ENCODE measurements around the gene ZSCAN26.

ZSCAN26 gene

DNA sequence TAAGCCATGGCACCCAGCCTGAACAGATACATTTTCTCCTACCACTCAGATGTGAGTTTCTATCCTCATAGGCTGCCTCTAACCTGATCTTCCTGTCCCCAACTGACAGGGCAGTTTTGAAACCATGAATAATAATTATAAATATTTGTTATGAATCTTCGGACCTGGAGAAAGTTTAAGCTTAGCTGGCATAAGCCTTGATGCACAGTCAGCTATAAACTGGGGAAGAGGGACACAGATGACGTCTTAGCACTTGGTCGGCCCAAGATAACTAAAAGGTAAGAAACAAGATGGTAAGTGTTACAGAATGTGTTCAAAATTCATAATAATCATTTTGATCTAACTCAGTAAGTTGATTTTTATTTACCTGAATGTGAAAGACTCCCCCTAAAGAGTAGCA is 23.0 kb upstream of the ZSCAN26 start:
- ATAC-seq (replicated peaks) (no peak), DNase-seq (no peak)
- no peaks in the 10 kb centered on the region for H3K9me3 Mint-ChIP-seq
- H3K4me1 Mint-ChIP-seq (ENCODE audit: low read depth in 2 of 2) = peaks cover 6 to 11% of the 10 kb centered on the region in 2 donors
- H3K27me3 Mint-ChIP-seq = no peaks in the 10 kb centered on the region
- no peak overlapping the region for H3K27ac Mint-ChIP-seq
- H3K36me3 Mint-ChIP-seq (ENCODE audit: insufficient read depth) = peaks cover 16% of the 10 kb centered on the region
- no peak overlapping the region for H3K4me3 Mint-ChIP-seq

GRCh38 chr6:28245206-28245941 is 21.6 kb upstream of the ZSCAN26 start:
- Mint-ChIP-seq H3K9me3 (no peaks in the 10 kb centered on the region), H3K27ac (no peak overlapping the region), H3K36me3 (ENCODE audit: insufficient read depth) (peaks cover 20% of the 10 kb centered on the region), H3K4me1 (ENCODE audit: low read depth in 2 of 2) (peaks cover 10 to 21% of the 10 kb centered on the region in 2 donors), H3K4me3 (no peak overlapping the region), H3K27me3 (no peaks in the 10 kb centered on the region)
- DNase-seq (no peak), ATAC-seq (replicated peaks) (no peak)

DNA sequence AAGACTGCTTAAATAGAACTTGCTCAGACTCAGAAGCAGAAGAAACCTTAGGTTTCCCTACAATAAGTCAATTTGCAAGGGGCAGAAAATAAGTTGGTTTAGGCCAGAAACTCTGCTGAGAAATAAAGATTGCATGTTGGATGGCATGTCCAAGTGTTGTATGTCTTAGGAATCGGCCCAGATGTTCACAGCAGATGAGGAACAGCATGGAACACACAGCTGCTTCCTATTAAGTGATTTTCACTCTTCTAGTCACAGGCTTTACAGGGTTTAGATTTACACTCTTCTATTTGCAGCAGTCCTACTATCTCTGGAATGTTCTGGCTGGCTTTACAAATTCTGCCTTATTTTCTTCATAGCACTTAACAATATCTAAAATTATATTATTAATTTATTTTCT is 18.0 kb upstream of the ZSCAN26 start:
- Mint-ChIP-seq H3K27ac (no peak overlapping the region), H3K9me3 (peaks cover 0 to 8% of the 10 kb centered on the region in 2 donors), H3K4me3 (no peak overlapping the region), H3K36me3 (ENCODE audit: insufficient read depth) (peaks cover 23% of the 10 kb centered on the region), H3K4me1 (ENCODE audit: low read depth in 2 of 2) (peaks cover 25 to 41% of the 10 kb centered on the region in 2 donors), H3K27me3 (no peaks in the 10 kb centered on the region)
- ATAC-seq (replicated peaks) (no peak), DNase-seq (no peak)

- Mint-ChIP-seq H3K36me3 (ENCODE audit: insufficient read depth) (peaks cover 21% of the 10 kb centered on the region), H3K27ac (peak overlapping the region in 1 of 2 donors; percentile 77), H3K4me3 (peak overlapping the region; percentile 31 to 59), H3K27me3 (no peaks in the 10 kb centered on the region), H3K4me1 (ENCODE audit: low read depth in 2 of 2) (peaks cover 22 to 40% of the 10 kb centered on the region in 2 donors), H3K9me3 (peaks cover 0 to 8% of the 10 kb centered on the region in 2 donors)
- ATAC-seq (replicated peaks) (no peak), DNase-seq (no peak)
Observed at GRCh38 chr6:28250747-28251146, 16.2 kb upstream of the ZSCAN26 start.

GRCh38 chr6:28251661-28252008 is 15.3 kb upstream of the ZSCAN26 start:
- peak in 2 of 3 experiments; percentile 20 to 36 for DNase-seq
- H3K4me3 Mint-ChIP-seq = peak overlapping the region; percentile 98 to 100

GRCh38 chr6:28252009-28252975 is 14.7 kb upstream of the ZSCAN26 start, which contains the start of gene ZKSCAN4:
Gene ZKSCAN4, minus strand, starts transcription at chr6:28252269. Its CDS starts 289 bp downstream, at chr6:28251980.
- Mint-ChIP-seq H3K27ac (peak within 1 kb of the TSS; percentile 94 to 95), H3K4me3 (peak within 1 kb of the TSS; percentile 98 to 100), H3K9me3 (peaks cover 0 to 8% of the 10 kb centered on the region in 2 donors), H3K4me1 (ENCODE audit: low read depth in 2 of 2) (peaks cover 20 to 36% of the 10 kb centered on the region in 2 donors), H3K36me3 (ENCODE audit: insufficient read depth) (peaks cover 15% of the 10 kb centered on the region), H3K27me3 (no peaks in the 10 kb centered on the region)
- peak; percentile 78 to 84 (median 82) for DNase-seq
- ATAC-seq (replicated peaks) = peak; percentile 93

More at GRCh38 chr6:28251661-28252008, 15.3 kb upstream of the ZSCAN26 start:
- peak overlapping the region; percentile 94 to 95 for H3K27ac Mint-ChIP-seq
- no peaks in the 10 kb centered on the region for H3K27me3 Mint-ChIP-seq
- peak; percentile 73 for ATAC-seq (replicated peaks)
- H3K36me3 Mint-ChIP-seq (ENCODE audit: insufficient read depth) = peaks cover 16% of the 10 kb centered on the region
- peaks cover 20 to 36% of the 10 kb centered on the region in 2 donors for H3K4me1 Mint-ChIP-seq (ENCODE audit: low read depth in 2 of 2)
- H3K9me3 Mint-ChIP-seq = peaks cover 0 to 8% of the 10 kb centered on the region in 2 donors

- H3K4me3 Mint-ChIP-seq = no peak overlapping the region
- no peak for DNase-seq
- H3K27ac Mint-ChIP-seq = no peak overlapping the region
- H3K9me3 Mint-ChIP-seq = peaks cover 0 to 8% of the 10 kb centered on the region in 2 donors
- H3K4me1 Mint-ChIP-seq (ENCODE audit: low read depth in 2 of 2) = peaks cover 21 to 30% of the 10 kb centered on the region in 2 donors
- H3K27me3 Mint-ChIP-seq = peaks cover 0 to 15% of the 10 kb centered on the region in 2 donors
- peaks cover 11% of the 10 kb centered on the region for H3K36me3 Mint-ChIP-seq (ENCODE audit: insufficient read depth)
- ATAC-seq (replicated peaks) = no peak
Observed at GRCh38 chr6:28254121-28254519, 12.8 kb upstream of the ZSCAN26 start.

GRCh38 chr6:28257042-28257441 is 9.9 kb upstream of the ZSCAN26 start:
- Mint-ChIP-seq H3K27me3 (peaks cover 0 to 34% of the 10 kb centered on the region in 2 donors), H3K4me1 (ENCODE audit: low read depth in 2 of 2) (peaks cover 8% of the 10 kb centered on the region in 2 donors), H3K36me3 (ENCODE audit: insufficient read depth) (peaks cover 4% of the 10 kb centered on the region), H3K4me3 (no peak overlapping the region), H3K27ac (no peak overlapping the region), H3K9me3 (peaks cover 0 to 8% of the 10 kb centered on the region in 2 donors)
- ATAC-seq (replicated peaks) (no peak), DNase-seq (no peak)

DNA sequence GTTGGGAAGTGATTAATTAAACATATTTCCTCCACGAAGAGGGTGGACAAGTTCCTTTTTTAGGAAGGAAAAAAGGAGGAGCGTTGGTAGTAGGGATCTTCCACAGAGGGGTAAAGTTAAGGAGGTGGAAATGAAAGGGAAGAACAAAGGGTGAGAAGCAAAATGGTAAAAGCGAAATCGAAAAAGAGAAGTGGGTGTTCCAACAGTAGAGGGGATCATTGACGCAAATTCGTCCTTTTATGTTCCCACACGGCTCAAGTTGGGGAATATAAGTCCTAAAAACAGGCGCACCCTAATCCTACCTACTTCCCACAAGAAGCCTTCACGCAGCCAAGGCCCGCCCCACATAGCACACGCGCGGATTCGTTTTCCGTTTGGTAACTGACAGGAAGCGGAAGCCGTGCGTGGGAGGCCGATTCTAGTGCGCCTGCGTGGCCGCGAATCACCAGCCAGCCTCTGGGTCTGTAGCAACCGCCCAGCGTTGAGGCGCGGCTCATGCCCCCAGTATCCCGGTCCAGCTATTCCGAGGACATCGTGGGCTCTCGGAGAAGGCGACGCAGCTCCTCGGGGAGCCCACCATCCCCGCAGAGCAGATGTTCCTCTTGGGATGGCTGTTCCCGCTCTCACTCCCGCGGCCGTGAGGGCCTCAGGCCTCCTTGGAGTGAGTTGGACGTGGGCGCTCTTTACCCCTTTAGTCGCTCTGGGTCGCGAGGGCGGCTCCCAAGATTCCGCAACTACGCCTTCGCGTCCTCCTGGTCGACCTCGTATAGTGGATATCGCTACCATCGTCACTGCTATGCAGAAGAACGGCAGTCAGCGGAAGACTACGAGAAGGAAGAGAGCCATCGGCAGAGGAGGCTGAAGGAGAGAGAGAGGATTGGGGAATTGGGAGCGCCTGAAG is 7.8 kb upstream of the ZSCAN26 start, which contains the start of gene NKAPL:
Gene NKAPL (plus strand): TSS at position 421 of the 901 bp plus-strand sequence. CDS start 75 bp downstream, at position 496.
- Mint-ChIP-seq H3K27me3 (peaks cover 0 to 38% of the 10 kb centered on the region in 2 donors), H3K4me1 (ENCODE audit: low read depth in 2 of 2) (peaks cover 0 to 2% of the 10 kb centered on the region in 2 donors), H3K9me3 (no peaks in the 10 kb centered on the region), H3K36me3 (ENCODE audit: insufficient read depth) (no peaks in the 10 kb centered on the region), H3K27ac (no peak within 1 kb of the TSS), H3K4me3 (peak within 1 kb of the TSS; percentile 31 to 45)
- DNase-seq = peak; percentile 15 to 34 (median 16)
- ATAC-seq (replicated peaks) = peak; percentile 55

- DNase-seq (no peak), ATAC-seq (replicated peaks) (no peak)
- Mint-ChIP-seq H3K9me3 (no peaks in the 10 kb centered on the region), H3K27me3 (peaks cover 0 to 25% of the 10 kb centered on the region in 2 donors), H3K36me3 (ENCODE audit: insufficient read depth) (no peaks in the 10 kb centered on the region), H3K27ac (no peak overlapping the region), H3K4me1 (ENCODE audit: low read depth in 2 of 2) (no peaks in the 10 kb centered on the region), H3K4me3 (no peak overlapping the region)
Observed at GRCh38 chr6:28263922-28264321, 3.0 kb upstream of the ZSCAN26 start.

- Mint-ChIP-seq H3K4me1 (ENCODE audit: low read depth in 2 of 2) (peaks cover 2 to 4% of the 10 kb centered on the region in 2 donors), H3K4me3 (no peak overlapping the region), H3K36me3 (ENCODE audit: insufficient read depth) (no peaks in the 10 kb centered on the region), H3K27ac (no peak overlapping the region), H3K27me3 (peaks cover 0 to 15% of the 10 kb centered on the region in 2 donors), H3K9me3 (no peaks in the 10 kb centered on the region)
- DNase-seq = no peak
- no peak for ATAC-seq (replicated peaks)
Observed at GRCh38 chr6:28264834-28265401, 2.0 kb upstream of the ZSCAN26 start.

DNA sequence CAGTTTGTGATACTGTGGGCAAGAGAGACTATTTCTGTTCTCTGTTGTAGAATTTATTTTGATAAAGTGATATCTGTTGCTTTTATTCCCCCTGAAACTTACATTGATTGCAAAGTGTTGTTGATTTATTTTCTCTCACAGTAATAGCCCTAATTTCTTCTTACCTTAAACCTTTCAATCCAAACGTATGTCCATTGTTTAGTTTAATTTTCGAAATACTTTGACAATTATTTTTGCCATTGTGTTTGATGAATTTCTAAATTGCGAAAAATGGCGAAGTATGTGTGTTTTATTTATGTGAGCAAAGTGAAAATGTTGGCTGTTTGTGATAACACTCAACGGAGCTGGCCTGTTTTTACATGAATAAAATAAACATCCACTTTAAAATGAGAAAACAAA is 381 bp upstream of the ZSCAN26 start:
- ATAC-seq (replicated peaks) = no peak
- Mint-ChIP-seq H3K36me3 (ENCODE audit: insufficient read depth) (no peaks in the 10 kb centered on the region), H3K4me1 (ENCODE audit: low read depth in 2 of 2) (peaks cover 2 to 9% of the 10 kb centered on the region in 2 donors), H3K27me3 (peaks cover 0 to 8% of the 10 kb centered on the region in 2 donors), H3K9me3 (no peaks in the 10 kb centered on the region), H3K27ac (no peak overlapping the region), H3K4me3 (no peak overlapping the region)
- no peak for DNase-seq

All from effector memory CD8-positive, alpha-beta T cell (primary cell).